OCI-LY3 (cell line): ENCODE data around the gene SLC5A8.

ENCODE experiments used
- EZH2phosphoT487 ChIP-seq: fragments of 200-600 bp; shearing (Covaris generic); IDR thresholded peaks from 2 replicates; pipeline ENCODE4 v1.6.1; 2018; ENCODE audit warnings: antibody characterized with exemption, mixed run types, low read depth
- TF ChIP-seq, protein P1 (sequence below): fragments of 200-600, 300-600 bp; sonication (generic); IDR thresholded peaks from 2 replicates; pipeline ENCODE4 v1.5.1; 2014; ENCODE audit warnings: antibody characterized with exemption, low read length, low read depth

- TF ChIP-seq, protein P1, sequence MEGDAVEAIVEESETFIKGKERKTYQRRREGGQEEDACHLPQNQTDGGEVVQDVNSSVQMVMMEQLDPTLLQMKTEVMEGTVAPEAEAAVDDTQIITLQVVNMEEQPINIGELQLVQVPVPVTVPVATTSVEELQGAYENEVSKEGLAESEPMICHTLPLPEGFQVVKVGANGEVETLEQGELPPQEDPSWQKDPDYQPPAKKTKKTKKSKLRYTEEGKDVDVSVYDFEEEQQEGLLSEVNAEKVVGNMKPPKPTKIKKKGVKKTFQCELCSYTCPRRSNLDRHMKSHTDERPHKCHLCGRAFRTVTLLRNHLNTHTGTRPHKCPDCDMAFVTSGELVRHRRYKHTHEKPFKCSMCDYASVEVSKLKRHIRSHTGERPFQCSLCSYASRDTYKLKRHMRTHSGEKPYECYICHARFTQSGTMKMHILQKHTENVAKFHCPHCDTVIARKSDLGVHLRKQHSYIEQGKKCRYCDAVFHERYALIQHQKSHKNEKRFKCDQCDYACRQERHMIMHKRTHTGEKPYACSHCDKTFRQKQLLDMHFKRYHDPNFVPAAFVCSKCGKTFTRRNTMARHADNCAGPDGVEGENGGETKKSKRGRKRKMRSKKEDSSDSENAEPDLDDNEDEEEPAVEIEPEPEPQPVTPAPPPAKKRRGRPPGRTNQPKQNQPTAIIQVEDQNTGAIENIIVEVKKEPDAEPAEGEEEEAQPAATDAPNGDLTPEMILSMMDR: no peak
- TF ChIP-seq EZH2phosphoT487: no peak
Observed at GRCh38 chr12:101116911-101117310, 93.1 kb downstream of the SLC5A8 start.
